GM19043 (cell line): ENCODE measurements around the gene ST8SIA3.
"Not testable (repeated sequence)": the region's sequence is repeated elsewhere in the genome, so short reads cannot be mapped to it uniquely, and the experiment has no call there.

ENCODE experiments used
- ATAC-seq: cut with Tn5 transposase; IDR thresholded peaks from one replicate; pipeline ENCODE4 v1.9.1; 2021; ENCODE audit warnings: low read depth; ENCODE audit not compliant: unreplicated experiment

Gene ST8SIA3

DNA sequence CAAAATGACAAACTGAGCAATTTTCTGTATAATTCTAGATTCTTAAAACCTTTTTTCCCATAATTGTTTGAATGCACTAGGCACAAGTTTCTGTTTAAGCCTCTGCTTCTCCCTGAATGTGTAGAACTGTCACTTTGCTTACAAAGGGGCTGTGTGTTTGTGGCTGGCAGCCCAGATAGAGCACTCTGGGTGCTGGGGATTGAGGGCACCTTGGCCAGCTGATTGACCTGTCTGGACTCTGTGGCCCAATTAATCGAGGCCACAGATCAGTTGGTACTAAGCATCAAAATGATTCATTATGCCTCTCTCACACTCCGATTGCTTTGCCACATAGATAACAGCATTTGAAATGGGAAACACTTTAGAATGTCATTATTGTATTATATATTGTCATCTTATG lies 12.1 kb downstream of the ST8SIA3 start:
- ATAC-seq: no peak

DNA sequence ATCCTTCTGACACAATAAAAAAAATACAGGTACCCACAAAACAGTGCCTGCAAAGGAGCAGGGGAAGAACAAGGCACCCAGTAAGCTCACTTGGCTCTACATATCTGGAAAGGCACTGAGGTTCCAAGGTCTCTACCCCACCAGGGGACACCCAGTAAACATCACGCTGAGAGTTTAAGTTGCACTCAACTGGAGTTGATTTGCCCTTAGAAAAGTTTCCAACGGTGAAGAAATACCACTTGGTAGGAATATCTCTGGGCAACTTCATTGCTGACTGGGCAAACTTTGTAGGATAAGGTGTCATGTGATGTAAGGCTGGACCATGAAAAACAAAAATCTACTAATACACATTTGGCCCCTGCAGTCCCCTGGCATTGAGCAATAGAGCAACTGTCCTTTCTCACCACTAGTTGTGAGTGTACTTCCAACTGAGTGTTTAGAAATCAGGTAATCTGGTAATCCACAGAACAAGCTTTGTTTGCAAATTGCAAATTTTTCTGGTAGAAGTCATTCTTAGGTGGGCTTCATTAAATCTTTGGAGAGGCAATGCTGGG lies 14.2 kb downstream of the ST8SIA3 start:
- no peak for ATAC-seq

- ATAC-seq: no peak
Observed at GRCh38 chr18:57372444-57372843, 20.1 kb downstream of the ST8SIA3 start.

DNA sequence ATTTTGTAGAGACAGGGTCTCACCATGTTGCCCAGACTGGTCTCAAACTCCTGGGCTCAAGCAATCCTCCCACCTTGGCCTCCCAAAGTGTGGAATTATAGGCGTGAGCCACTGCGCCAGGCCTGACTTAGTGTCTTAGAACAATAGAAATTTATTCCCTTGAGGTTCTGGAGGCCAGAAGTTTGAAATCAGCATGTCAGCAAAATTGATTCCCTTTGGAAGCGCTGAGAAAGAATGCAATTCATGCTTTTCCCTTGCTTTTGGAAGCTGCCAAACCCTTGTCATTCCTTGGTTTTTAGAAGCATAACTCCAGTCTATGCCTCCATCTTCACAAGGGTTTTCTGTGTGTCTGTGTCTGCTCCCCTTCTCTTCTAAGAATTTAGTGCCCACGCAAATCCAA lies 20.7 kb downstream of the ST8SIA3 start:
- ATAC-seq: no peak

DNA sequence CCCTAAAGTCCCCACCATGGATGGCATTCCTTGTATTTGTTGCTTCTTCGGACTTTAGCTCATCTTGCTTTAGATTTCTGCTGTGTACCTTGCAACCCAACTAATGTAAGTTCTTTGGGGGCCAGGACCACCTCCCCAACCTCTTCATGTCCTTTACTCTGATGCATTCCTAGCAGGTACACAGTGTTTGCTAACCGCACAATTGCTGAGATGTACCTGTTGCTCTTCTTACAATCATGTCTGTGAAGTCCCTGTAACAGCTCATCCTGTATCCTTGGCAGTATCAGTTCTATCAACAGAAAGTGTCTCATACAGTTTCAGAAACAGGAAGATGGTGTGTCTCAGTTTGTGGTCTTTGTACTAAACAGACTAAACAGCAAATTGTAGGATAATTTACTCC lies 24.1 kb downstream of the ST8SIA3 start:
- ATAC-seq: no peak

GRCh38 chr18:57389271-57389670 lies 36.9 kb downstream of the ST8SIA3 start:
- ATAC-seq: no peak

- no peak for ATAC-seq
Observed at GRCh38 chr18:57390044-57390443, 37.7 kb downstream of the ST8SIA3 start.

- not testable (repeated sequence) for ATAC-seq
Observed at GRCh38 chr18:57394749-57395148, 42.4 kb downstream of the ST8SIA3 start.

- not testable (repeated sequence) for ATAC-seq
Observed at GRCh38 chr18:57396831-57397230, 44.5 kb downstream of the ST8SIA3 start.

DNA sequence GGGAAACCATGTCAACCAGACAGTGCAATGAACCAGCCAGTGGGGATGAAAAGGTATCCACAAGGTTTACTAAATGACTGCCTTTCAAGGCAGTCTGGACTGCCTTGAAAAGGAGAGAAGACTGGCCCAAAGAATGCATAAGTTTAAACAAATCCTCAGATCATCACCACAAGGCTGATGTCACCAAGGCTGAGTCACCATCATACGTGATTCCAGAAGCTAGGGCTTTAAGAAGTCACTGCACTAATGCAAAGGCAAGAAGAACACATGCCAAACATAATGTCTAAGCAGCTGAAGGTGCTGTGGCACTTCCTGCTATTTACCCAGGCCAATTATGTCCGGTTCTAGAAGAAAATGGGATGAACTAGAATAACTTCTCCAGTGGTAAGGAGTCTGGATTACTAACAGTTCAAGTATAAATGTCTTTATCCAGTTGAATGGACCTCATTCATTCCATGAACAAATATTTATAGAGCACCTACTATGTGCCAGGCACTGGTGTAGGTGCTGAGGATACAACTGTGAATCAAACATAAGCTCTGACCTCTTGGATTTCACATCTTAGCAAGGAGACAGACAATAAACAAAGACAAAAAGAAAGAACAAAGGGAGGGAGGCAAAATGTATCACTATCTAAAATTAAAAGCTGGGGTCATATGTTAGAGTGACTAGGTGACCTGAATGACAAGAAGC lies 45.2 kb downstream of the ST8SIA3 start:
- no peak for ATAC-seq

DNA sequence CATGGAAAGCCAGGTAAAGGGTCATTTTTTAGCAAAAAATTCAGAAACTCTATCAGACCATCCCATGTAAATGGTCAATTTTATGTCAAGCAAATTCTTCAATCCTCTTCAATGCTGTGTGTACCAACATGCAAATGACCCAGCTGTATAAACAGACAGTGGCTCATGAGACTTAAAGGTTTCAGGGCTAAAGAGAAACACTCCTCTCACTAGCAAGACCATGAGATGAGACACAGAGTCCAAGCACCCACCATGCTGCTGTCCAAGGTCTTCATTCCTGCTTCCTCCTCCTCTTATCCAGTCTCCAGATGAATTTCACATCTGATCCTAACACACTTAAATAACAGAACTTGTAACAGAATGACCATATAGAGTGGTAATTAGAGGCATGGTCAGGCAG lies 52.0 kb downstream of the ST8SIA3 start:
- ATAC-seq: no peak

DNA sequence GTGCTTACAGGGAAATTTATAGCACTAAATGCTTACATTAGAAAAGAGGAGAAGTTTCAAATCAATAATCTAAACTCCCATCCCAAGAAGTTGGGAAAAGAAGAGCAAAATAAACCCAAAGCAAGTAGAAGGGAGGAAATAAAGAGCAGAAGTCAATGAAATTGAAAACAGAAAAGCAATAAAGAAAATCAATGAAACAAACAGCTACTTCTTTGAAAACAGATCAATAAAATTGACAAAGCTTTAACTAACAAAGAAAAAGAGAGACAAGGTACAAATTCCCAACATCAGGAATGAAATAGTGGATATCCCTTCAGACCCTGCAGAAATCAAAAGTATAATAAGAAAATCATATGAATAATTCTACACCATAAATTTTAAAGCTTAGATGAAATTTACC lies 57.3 kb downstream of the ST8SIA3 start:
- no peak for ATAC-seq

DNA sequence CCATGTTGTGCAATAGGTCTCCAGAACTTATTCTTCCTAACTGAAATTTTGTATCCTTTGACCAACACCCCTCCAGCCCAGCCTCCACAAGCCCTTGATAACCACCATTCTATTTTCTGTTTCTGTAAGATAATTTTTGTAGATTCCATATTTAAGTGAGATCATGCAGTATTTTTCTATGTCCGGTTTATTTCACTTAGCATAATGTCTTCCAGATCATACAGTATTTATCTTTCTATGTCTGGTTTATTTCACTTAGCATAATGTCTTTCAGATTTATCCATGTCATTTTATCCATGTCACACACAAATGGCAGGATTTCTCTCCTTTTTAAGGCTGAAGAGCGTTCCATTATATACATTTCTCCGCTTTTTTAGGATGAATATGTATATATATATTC lies 58.4 kb downstream of the ST8SIA3 start:
- ATAC-seq: no peak

- ATAC-seq: no peak
Observed at GRCh38 chr18:57416542-57416941, 64.2 kb downstream of the ST8SIA3 start.
